CD4-positive, alpha-beta T cell treated with Interleukin-2 at 100 ng/mL for 4 hours (primary cell): Measurements from ENCODE around the gene EHBP1L1.
A peak's percentile ranks its signal among the peaks of the same experiment; 100 is the strongest.

Experiments
- DNase-seq: peaks from one replicate; pipeline ENCODE4 v3.0.0-alpha.2; 2020; ENCODE audit warnings: low spot score

The EHBP1L1 gene

GRCh38 chr11:65577756-65578109 is 1.9 kb downstream of the EHBP1L1 start:
- no peak for DNase-seq

GRCh38 chr11:65578134-65578533 is 2.3 kb downstream of the EHBP1L1 start:
- no peak for DNase-seq

- no peak for DNase-seq
Measured at GRCh38 chr11:65578667-65579066, 2.8 kb downstream of the EHBP1L1 start.

GRCh38 chr11:65579291-65579690 is 3.4 kb downstream of the EHBP1L1 start:
- DNase-seq: no peak

GRCh38 chr11:65580031-65580692 is 4.3 kb downstream of the EHBP1L1 start:
- no peak for DNase-seq

- no peak for DNase-seq
Measured at GRCh38 chr11:65580756-65581155, 4.9 kb downstream of the EHBP1L1 start.

- DNase-seq: no peak
Measured at GRCh38 chr11:65581928-65582327, 6.1 kb downstream of the EHBP1L1 start.

- no peak for DNase-seq
Measured at GRCh38 chr11:65583589-65583988, 7.7 kb downstream of the EHBP1L1 start.

- DNase-seq: no peak
Measured at GRCh38 chr11:65584106-65584505, 8.3 kb downstream of the EHBP1L1 start.

- DNase-seq: no peak
Measured at GRCh38 chr11:65584723-65585171, 8.9 kb downstream of the EHBP1L1 start.

- no peak for DNase-seq
Measured at GRCh38 chr11:65585396-65586246, 9.8 kb downstream of the EHBP1L1 start.

- DNase-seq: no peak
Measured at GRCh38 chr11:65586247-65586630, 10.4 kb downstream of the EHBP1L1 start.

- DNase-seq: no peak
Measured at GRCh38 chr11:65586676-65587075, 10.8 kb downstream of the EHBP1L1 start.

- peak; percentile 78 for DNase-seq
Measured at GRCh38 chr11:65588199-65589054, 12.6 kb downstream of the EHBP1L1 start.

- DNase-seq: peak; percentile 39
Measured at GRCh38 chr11:65589444-65590239, 13.8 kb downstream of the EHBP1L1 start.

- DNase-seq: no peak
Measured at GRCh38 chr11:65590240-65590738, 14.4 kb downstream of the EHBP1L1 start.

GRCh38 chr11:65591939-65592857 is 16.3 kb downstream of the EHBP1L1 start:
- DNase-seq: no peak

GRCh38 chr11:65592858-65593517 is 17.1 kb downstream of the EHBP1L1 start:
- no peak for DNase-seq

- peak; percentile 48 for DNase-seq
Measured at GRCh38 chr11:65593518-65594414, 17.9 kb downstream of the EHBP1L1 start.
